GM06990 (cell line): ENCODE measurements around the gene SRPK3.

Source experiments
- DNase-seq: peaks from one replicate; pipeline ENCODE4 v3.0.0-alpha.2; 2011; ENCODE audit not compliant: insufficient read length; ENCODE audit errors: extremely low read depth
- H3K27me3 ChIP-seq: replicated peaks from 2 replicates; pipeline ENCODE4 v1.6.0; 2011; ENCODE audit warnings: low read length; ENCODE audit not compliant: control insufficient read depth, insufficient read depth
- H3K36me3 ChIP-seq: 2 replicates; pipeline ENCODE4 v1.5.1; 2011; ENCODE audit warnings: low read length; ENCODE audit not compliant: control insufficient read depth, insufficient read depth
- H3K4me3 ChIP-seq: replicated peaks from 2 replicates; pipeline ENCODE4 v1.5.1; 2011; ENCODE audit warnings: low read depth, mild to moderate bottlenecking, control low read depth, low read length
- TF ChIP-seq, protein P1 (sequence below): IDR thresholded peaks from 2 replicates; pipeline ENCODE4 v1.5.1; 2011; ENCODE audit warnings: low read length, control low read depth, mild to moderate bottlenecking, inconsistent platforms; ENCODE audit not compliant: insufficient read depth, poor library complexity, severe bottlenecking

Gene SRPK3

DNA sequence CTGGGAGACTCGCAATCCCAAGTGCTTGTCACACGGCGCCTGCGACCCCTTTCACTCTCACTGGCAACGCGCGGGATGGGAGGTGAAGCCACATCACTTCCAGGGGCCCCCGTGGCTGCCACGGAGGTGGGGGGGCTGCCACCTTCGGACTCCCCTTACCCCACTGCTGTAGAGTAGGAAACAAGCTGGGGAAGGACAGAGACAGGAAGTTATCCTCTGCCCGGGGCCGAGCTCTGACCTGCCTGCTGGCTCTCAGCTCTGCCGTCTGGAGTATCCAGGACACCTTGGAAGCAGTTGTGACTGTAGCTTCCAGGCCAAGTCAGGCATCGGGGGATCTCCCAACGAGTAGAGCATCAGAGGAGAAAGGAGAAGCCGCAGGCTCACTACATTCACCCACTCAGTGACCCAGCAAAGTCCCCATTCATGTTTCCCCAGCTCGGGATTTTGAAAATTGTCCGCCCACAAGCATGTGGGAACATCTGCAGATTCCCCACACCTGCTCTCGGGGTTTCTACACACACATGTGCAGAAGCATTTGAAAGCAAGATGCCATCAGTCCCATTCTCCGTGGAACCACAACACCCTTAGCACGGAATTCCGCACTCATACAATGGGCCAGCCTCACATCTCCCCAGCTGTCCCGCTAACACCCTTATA is 38.7 kb downstream of the SRPK3 start:
- no peak for DNase-seq
- no peaks in the 10 kb centered on the region for H3K36me3 ChIP-seq
- TF ChIP-seq, protein P1, sequence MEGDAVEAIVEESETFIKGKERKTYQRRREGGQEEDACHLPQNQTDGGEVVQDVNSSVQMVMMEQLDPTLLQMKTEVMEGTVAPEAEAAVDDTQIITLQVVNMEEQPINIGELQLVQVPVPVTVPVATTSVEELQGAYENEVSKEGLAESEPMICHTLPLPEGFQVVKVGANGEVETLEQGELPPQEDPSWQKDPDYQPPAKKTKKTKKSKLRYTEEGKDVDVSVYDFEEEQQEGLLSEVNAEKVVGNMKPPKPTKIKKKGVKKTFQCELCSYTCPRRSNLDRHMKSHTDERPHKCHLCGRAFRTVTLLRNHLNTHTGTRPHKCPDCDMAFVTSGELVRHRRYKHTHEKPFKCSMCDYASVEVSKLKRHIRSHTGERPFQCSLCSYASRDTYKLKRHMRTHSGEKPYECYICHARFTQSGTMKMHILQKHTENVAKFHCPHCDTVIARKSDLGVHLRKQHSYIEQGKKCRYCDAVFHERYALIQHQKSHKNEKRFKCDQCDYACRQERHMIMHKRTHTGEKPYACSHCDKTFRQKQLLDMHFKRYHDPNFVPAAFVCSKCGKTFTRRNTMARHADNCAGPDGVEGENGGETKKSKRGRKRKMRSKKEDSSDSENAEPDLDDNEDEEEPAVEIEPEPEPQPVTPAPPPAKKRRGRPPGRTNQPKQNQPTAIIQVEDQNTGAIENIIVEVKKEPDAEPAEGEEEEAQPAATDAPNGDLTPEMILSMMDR = no peak
- no peaks in the 10 kb centered on the region; the same call in 1 of the 2 replicates for H3K27me3 ChIP-seq
- no peak overlapping the region for H3K4me3 ChIP-seq

DNA sequence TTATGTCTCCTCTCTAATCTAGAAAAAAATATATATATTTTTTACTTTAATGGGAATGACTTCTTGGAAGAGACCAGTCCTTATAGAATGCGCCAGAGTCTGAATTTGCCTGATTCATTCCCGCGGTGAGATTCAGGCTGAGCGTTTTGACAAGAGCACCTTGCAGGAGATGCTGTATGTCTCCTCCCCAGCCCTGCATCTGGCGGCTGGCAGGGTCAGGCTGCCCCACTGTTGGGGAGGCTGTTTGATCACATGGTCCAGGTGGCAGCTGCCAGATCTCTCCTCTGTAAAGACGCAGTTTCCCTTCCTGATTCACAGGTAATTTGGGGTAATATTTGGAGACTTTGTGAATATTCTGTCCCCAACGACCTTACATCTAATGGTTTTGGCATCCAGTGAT is 39.8 kb downstream of the SRPK3 start:
- Histone ChIP-seq H3K36me3 (no peaks in the 10 kb centered on the region), H3K27me3 (no peaks in the 10 kb centered on the region; the same call in 1 of the 2 replicates), H3K4me3 (no peak overlapping the region)
- TF ChIP-seq, protein P1 = no peak
- no peak for DNase-seq

DNA sequence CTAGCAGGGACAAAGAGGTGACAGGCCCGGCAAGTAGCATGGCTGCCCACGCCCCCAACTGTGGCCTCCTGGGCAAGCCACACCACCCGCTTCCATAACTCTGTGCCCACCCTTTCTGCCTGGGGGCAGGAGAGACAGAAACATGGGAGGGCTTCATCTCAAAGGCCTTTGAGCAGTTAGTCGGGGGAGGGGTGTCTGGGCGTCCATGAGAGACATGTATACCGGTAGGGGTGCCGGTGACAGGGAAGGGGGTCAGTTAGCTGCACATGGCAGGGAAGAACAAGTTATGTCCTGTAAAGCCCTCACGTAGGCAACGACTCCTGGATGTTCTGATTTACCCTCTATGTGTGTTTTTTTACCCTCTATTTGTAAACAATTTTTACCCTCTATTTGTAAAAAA is 40.2 kb downstream of the SRPK3 start:
- DNase-seq = no peak
- Histone ChIP-seq H3K36me3 (no peaks in the 10 kb centered on the region), H3K4me3 (no peak overlapping the region), H3K27me3 (no peaks in the 10 kb centered on the region; the same call in 1 of the 2 replicates)
- TF ChIP-seq, protein P1 = no peak

DNA sequence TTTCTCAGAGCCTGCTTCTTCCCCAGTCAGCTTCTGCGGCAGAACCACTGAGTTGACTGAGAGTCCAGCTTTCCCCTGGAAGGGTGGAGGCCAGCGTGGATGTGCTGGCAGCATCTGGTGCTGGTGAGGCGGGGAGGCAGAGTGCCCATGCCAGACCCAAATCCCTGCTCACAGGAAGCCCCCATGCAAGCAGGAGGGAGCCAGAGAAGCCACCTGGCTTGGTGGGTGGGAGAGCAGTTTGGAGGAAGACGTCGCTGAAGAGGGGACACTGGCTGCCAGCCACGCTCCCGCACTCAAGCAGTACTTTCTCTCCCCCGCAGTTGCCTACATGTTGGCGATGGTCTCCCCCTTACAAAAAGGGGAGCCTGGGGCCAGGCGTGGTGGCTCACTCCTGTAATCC is 43.5 kb downstream of the SRPK3 start:
- TF ChIP-seq, protein P1 = no peak
- no peak overlapping the region for H3K4me3 ChIP-seq
- no peaks in the 10 kb centered on the region; the same call in 1 of the 2 replicates for H3K27me3 ChIP-seq
- H3K36me3 ChIP-seq = no peaks in the 10 kb centered on the region
- no peak for DNase-seq

DNA sequence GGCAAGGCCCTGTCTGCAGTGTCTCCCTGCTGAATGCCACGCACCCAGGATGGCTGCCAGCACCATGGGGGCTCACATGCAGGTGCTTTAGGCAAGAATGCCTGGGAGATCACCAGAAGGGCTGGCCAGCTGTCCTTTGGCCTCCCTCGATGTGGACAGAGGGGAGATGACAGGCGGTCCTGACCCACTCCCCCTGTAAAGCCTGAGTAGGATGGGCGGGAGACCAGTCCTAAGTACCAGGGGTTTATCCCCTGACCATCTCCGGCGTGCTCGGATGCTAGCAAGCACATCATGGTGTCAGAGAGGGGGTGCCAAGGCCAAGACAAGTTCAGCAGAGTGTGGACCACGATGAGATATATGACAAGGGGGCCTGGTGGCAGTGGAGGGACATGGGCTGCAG is 44.2 kb downstream of the SRPK3 start:
- TF ChIP-seq, protein P1 = no peak
- DNase-seq = no peak
- no peak overlapping the region for H3K4me3 ChIP-seq
- no peaks in the 10 kb centered on the region; the same call in 1 of the 2 replicates for H3K27me3 ChIP-seq
- H3K36me3 ChIP-seq = no peaks in the 10 kb centered on the region
